Measurements from ENCODE around the gene OGA. TPM values are rescaled to one million over a fixed set of nuclear protein-coding genes. Genes with fewer than 3 reads are reported as not detected.

The OGA gene
- total RNA-seq, 1 donor, result 93.7 TPM

DNA sequence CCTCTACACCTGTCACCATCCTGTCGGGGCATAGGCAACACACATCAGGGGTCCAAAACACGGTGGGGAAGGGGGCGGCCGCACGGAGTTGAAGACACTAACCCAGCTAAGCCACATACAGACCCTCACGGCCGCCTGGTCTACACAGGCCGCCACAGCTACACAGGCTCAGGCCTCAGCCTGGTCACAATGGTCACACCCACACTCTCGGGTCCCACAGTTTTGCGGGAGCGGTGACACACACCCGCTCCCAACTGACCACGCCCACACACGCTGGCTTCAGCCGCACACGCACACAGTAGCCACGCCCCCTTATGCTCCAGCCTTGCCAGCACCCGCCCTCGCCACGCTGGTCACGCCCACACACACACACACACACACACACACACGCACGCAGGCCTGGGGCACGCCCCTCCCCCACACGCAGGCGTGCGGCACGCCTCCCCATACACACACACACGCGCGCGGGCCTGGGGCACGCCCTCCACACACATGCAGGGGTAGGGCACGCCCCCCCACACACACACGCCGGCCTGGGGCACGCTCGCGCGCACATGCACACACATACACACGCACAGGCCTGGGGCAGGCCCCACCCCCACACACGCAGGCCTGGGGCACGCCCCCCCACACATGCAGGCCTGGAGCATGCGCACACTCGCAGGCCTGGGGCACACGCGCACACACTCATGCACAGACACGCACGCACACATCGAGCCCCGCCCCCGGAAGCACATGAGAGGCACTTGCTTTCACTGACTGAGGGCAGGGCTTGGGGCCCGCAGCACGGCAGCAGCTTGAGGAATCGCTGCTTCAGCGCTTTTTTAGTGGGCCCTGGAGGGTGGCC lies 12.3 kb upstream of the OGA start:
- H3K4me3 ChIP-seq (ENCODE audit: low read depth, low read length), result peak overlapping the region; percentile 55
- DNase-seq (ENCODE audit: low read depth), result peak; percentile 88
- TF ChIP-seq, protein P1, sequence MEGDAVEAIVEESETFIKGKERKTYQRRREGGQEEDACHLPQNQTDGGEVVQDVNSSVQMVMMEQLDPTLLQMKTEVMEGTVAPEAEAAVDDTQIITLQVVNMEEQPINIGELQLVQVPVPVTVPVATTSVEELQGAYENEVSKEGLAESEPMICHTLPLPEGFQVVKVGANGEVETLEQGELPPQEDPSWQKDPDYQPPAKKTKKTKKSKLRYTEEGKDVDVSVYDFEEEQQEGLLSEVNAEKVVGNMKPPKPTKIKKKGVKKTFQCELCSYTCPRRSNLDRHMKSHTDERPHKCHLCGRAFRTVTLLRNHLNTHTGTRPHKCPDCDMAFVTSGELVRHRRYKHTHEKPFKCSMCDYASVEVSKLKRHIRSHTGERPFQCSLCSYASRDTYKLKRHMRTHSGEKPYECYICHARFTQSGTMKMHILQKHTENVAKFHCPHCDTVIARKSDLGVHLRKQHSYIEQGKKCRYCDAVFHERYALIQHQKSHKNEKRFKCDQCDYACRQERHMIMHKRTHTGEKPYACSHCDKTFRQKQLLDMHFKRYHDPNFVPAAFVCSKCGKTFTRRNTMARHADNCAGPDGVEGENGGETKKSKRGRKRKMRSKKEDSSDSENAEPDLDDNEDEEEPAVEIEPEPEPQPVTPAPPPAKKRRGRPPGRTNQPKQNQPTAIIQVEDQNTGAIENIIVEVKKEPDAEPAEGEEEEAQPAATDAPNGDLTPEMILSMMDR (IDR thresholded peaks at IDR 0.05; ENCODE audit: insufficient read depth, low read length), result no peak

DNA sequence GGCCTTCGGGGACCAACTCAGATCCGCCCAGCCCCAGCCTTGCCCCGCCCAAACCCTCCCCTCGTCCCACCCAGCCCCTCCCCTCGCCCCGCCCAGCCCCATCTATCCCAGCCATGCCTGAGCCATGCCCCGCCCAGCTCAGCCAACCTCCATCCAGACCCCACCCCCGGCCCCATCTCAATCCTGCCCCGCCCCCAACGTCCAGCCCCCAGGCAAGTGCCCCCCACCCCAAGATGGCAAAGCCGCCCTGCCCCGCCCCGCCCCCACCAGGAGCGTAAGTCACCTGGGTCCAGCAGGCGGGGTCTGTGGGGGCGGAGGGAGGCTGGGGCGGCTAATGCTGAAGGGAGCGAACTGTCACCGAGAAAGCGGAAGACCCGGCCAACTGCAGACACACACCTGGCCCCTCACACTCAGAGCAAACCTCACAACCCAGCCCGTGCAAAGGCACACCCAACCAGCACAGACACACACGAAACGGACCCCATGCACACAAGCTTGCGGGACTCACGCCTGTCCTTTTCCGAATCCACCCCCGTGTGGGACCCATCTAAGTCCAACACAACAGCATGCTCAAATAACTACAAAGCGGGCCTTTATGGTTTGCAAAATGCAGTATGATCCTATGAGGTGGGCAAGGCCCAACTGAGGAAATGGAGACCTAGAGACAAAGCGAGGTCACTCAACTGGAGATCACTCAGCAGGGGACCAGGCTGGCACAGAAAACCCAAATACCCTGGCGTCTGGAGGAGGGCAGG lies 11.5 kb upstream of the OGA start:
- TF ChIP-seq, protein P1 (IDR thresholded peaks at IDR 0.05; ENCODE audit: insufficient read depth, low read length), result no peak
- DNase-seq (ENCODE audit: low read depth), result no peak
- H3K4me3 ChIP-seq (ENCODE audit: low read depth, low read length), result peak overlapping the region; percentile 55

DNA sequence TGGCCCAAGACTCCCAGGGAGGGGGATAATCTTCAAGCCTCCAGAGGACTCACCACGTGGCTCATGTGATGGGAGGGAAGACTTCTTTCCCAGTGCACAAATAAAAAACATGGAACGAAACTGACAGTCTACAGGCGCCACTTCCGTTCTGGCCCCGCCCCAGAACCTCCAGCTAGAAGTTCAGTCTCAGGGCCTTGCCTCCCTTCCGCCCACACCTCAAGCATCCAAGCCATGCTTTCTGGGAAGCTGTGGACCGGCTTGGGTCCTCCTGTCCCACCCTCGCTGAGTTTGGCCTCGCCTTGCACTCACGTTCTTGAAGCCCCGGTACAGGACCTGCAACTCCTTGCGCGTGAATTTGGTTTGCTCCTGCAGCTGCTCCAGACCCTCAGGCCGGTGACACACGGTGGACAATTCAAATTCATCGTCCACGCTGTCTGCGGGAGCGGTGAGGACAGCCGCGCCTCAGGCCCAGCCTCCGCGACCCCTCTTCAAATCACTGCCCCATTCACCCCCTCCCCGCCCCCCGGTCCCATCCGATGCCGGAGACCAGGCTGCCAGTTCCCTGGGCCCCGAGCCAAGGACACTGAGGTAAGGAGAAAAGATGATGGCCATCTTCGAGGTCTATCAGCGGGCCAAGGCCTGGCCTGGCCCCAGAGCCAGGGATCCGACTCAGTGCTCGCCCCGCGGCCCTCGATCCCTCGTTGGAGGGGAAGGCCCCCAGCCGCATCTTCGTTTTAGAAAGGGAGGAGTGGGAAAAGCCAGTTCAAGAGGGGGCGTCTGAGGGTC lies 10.7 kb upstream of the OGA start:
- H3K4me3 ChIP-seq (ENCODE audit: low read depth, low read length), result no peak overlapping the region
- TF ChIP-seq, protein P1 (IDR thresholded peaks at IDR 0.05; ENCODE audit: insufficient read depth, low read length), result no peak
- DNase-seq (ENCODE audit: low read depth), result no peak

DNA sequence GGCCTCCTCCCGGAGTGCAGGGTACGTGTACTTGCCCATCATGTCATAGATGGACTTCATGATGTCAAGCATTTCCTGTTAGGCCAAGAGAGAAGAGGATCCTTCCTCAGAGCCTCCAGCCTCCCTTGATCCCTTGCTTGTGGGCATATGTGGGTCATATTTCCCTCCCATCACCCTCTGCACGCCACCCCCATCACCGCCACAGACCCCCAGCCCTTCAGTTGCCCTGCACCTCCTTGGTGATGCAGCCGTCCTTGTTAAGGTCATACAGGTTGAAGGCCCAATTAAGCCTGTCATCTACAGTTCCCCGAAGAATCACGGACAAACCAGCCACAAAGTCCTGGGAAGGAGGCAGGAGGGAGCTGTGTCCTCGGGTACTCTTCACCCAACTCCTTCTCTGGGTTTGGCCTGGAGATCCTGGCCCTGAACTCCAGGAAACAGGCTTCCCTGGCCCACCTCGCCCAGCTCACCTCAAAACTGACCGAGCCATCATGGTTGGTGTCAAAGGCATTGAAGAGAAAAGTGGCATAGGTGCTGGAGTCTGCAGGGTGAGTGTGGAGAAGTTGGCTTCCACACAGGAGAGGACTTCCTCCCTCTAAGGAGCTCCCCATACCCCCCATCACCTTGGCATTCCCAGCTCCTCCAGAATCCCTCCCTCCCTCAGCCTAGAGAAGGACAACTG lies 9.8 kb upstream of the OGA start:
- H3K4me3 ChIP-seq (ENCODE audit: low read depth, low read length), result no peak overlapping the region
- no peak for DNase-seq (ENCODE audit: low read depth)
- TF ChIP-seq, protein P1 (IDR thresholded peaks at IDR 0.05; ENCODE audit: insufficient read depth, low read length), result no peak

DNA sequence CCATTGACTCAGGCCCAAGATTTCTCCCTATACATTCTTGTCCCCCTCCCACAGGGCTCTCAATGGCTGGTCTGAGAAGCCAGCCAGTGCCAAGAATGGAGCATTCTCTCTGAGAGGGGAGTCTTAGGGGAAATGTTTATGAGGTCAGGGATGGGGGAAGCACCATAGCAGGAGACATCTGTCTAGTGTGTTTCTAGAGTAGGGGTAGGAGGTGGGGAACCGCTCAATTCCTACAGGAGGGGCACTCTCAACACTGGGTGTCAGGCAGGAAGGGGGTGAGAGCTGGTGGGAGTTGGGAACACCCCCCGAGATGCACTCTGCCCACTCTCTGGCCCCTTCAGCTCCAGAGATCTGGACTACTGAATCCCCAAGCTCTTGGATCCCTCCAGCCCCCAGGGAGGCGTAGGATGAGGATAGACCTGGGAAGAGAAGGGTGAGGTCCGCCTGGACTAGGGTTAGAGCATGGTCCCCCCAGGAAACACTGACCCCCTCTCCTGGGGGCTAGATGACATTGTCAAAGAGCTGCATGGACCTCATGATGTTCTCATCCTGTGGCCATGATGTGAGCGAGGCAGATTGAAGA lies 8.7 kb upstream of the OGA start:
- H3K4me3 ChIP-seq (ENCODE audit: low read depth, low read length), result no peak overlapping the region
- DNase-seq (ENCODE audit: low read depth), result no peak
- TF ChIP-seq, protein P1 (IDR thresholded peaks at IDR 0.05; ENCODE audit: insufficient read depth, low read length), result no peak

DNA sequence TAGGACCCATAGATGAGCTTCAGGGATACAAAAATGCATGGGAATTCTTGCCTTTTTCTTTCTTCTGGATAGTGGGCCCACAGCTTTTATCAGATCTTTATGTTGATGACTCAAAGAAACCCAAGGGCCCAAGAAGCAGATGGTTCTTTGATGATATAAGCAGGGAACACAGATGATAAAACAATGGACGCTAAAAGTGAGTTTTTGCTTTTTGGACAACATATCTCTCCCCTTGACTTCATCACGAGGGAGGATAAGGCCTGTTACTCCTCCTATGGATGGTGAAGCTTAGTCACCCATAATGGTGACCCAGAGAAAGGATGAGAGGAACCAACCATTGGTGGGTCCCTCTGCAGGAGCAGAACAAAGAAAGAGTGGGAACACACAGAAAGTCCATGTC lies 6.5 kb upstream of the OGA start:
- TF ChIP-seq, protein P1 (IDR thresholded peaks at IDR 0.05; ENCODE audit: insufficient read depth, low read length), result no peak
- DNase-seq (ENCODE audit: low read depth), result no peak
- H3K4me3 ChIP-seq (ENCODE audit: low read depth, low read length), result no peak overlapping the region
